Endothelial cell of umbilical vein (primary cell): ENCODE results near the gene PADI1. TPM values are rescaled to one million over a fixed set of nuclear protein-coding genes. Genes with fewer than 3 reads are reported as not detected.

Source experiments
- BruUV-seq: library from RNA; stranded (reverse); fragments of 400-500 nt; replicated peaks from 2 replicates; lab custom pipeline; 2021; lab: Mats Ljungman, UMichigan
- CTCF ChIA-PET: fragments of 300-600, 350-600 bp; sonication (Branson Sonifier 250); formaldehyde crosslinking; loops from one replicate; lab custom pipeline; 2021; ENCODE audit warnings: antibody characterized with exemption, inconsistent platforms; lab: Charles Lee
- POLR2A ChIA-PET: fragments of 300-600, 350-600 bp; sonication (Branson Sonifier 250); formaldehyde crosslinking; loops from one replicate; lab custom pipeline; 2021; ENCODE audit warnings: antibody characterized with exemption, inconsistent platforms; lab: Charles Lee
- DNase-seq: peaks from one replicate; pipeline ENCODE4 v3.0.0-alpha.2; 2011; ENCODE audit warnings: low read depth, low spot score
- FAIRE-seq: peaks from 2 replicates; lab custom pipeline; 2011; peaks lifted over from hg19 to GRCh38; lab: Jason Lieb, UNC
- H2AFZ ChIP-seq: 2 replicates; pipeline ENCODE4 v1.6.0; 2012; ENCODE audit warnings: low read depth, low read length, control low read depth, inconsistent platforms
- H3K27ac ChIP-seq: 2 replicates; pipeline ENCODE4 v1.5.1; 2011; ENCODE audit warnings: low read depth, mild to moderate bottlenecking, control low read depth, low read length, moderate library complexity; ENCODE audit not compliant: insufficient read depth
- H3K27me3 ChIP-seq, 2 experiments: 2 replicates each; pipeline versions ENCODE4 v1.6.0 to v1.6.1; 2011; ENCODE audit warnings: low read length in 2 of 2, mixed read lengths in 1 of 2; ENCODE audit not compliant: control insufficient read depth in 2 of 2, insufficient read depth in 2 of 2
- H3K36me3 ChIP-seq, 2 experiments: 2 replicates in 1 of 2; 3 replicates in 1 of 2; pipeline ENCODE4 v1.5.1; 2011; ENCODE audit warnings: low read length in 2 of 2, mild to moderate bottlenecking in 1 of 2, moderate library complexity in 1 of 2; ENCODE audit not compliant: control insufficient read depth in 2 of 2, insufficient read depth in 2 of 2; ENCODE audit errors: extremely low read depth in 1 of 2
- H3K4me1 ChIP-seq: 3 replicates; pipeline ENCODE4 v1.5.1; 2011; ENCODE audit warnings: mild to moderate bottlenecking, low read length; ENCODE audit not compliant: control insufficient read depth, insufficient read depth; ENCODE audit errors: extremely low read depth
- H3K4me2 ChIP-seq: 2 replicates; pipeline ENCODE4 v1.6.1; 2011; ENCODE audit warnings: low read length, control low read depth, mixed read lengths; ENCODE audit not compliant: insufficient read depth
- H3K4me3 ChIP-seq, 3 experiments: fragments of 200-600 bp in 1 of 3; sonication (generic), shearing (Covaris generic) in 1 of 3; replicated peaks in 1 of 3; 2 replicates each; pipeline ENCODE4 v1.5.1; 2011 to 2016; ENCODE audit warnings: control low read depth in 3 of 3, low read length in 3 of 3, mild to moderate bottlenecking in 2 of 3, inconsistent platforms in 1 of 3, low read depth in 1 of 3, moderate library complexity in 1 of 3; ENCODE audit not compliant: insufficient read depth in 1 of 3
- H3K79me2 ChIP-seq: 2 replicates; pipeline ENCODE4 v1.6.0; 2012; ENCODE audit warnings: low read length, inconsistent platforms; ENCODE audit not compliant: control insufficient read depth, insufficient read depth
- H3K9ac ChIP-seq: replicated peaks from 2 replicates; pipeline ENCODE3; 2011; ENCODE audit warnings: low read length, control low read depth; ENCODE audit not compliant: insufficient read depth; ENCODE audit errors: extremely low read depth
- H3K9me1 ChIP-seq: replicated peaks from 3 replicates; pipeline ENCODE4 v1.6.0; 2011; ENCODE audit warnings: mild to moderate bottlenecking, low read length; ENCODE audit not compliant: control insufficient read depth, insufficient read depth; ENCODE audit errors: extremely low read depth
- H3K9me3 ChIP-seq: replicated peaks from 2 replicates; pipeline ENCODE4 v1.5.1; 2012; ENCODE audit warnings: low read length, inconsistent platforms; ENCODE audit not compliant: control insufficient read depth, insufficient read depth
- H4K20me1 ChIP-seq: replicated peaks from 2 replicates; pipeline ENCODE3; 2011; ENCODE audit warnings: mild to moderate bottlenecking, low read length; ENCODE audit not compliant: control insufficient read depth, insufficient read depth; ENCODE audit errors: extremely low read depth
- EZH2 ChIP-seq: IDR thresholded peaks from 2 replicates; pipeline ENCODE4 v1.6.1; 2012; ENCODE audit warnings: borderline replicate concordance, low read depth, mild to moderate bottlenecking, moderate library complexity, low read length, inconsistent platforms; ENCODE audit not compliant: severe bottlenecking
- FOS ChIP-seq: IDR thresholded peaks from 2 replicates; pipeline ENCODE4 v1.6.1; 2011; ENCODE audit warnings: mild to moderate bottlenecking, low read length, moderate library complexity, borderline replicate concordance; ENCODE audit not compliant: insufficient read depth
- GATA2 ChIP-seq: IDR thresholded peaks from 2 replicates; pipeline ENCODE4 v1.7.0; 2011; ENCODE audit warnings: low read depth, mild to moderate bottlenecking, moderate library complexity, mixed read lengths, low read length; ENCODE audit not compliant: insufficient read length, insufficient read depth
- JUN ChIP-seq: IDR thresholded peaks from 2 replicates; pipeline ENCODE4 v1.6.1; 2011; ENCODE audit warnings: borderline replicate concordance, low read depth; ENCODE audit not compliant: insufficient read length, insufficient read depth
- MYC ChIP-seq: IDR thresholded peaks from one replicate; pipeline ENCODE4 v1.6.1; 2011; ENCODE audit warnings: mild to moderate bottlenecking, low read depth, low read length
- POLR2A ChIP-seq: IDR thresholded peaks from 2 replicates; pipeline ENCODE4 v1.6.1; 2012; ENCODE audit warnings: low read depth, mild to moderate bottlenecking, control low read depth, low read length
- POLR2AphosphoS5 ChIP-seq: IDR thresholded peaks from 2 replicates; pipeline ENCODE4 v1.6.1; 2012; ENCODE audit warnings: low read depth, mild to moderate bottlenecking, control low read depth, low read length, moderate library complexity; ENCODE audit not compliant: insufficient read depth
- dilution Hi-C: fragments of 300-500 bp; cut with MboI; formaldehyde crosslinking; loops from one replicate; pipeline ENCODE4 v1.15.0; 2019; ENCODE audit warnings: low sequenced_read_pairs; ENCODE audit not compliant: extremely low pct_ligation_motif_present
- intact Hi-C: fragments of 100-400 bp; cut with micrococcal nuclease; formaldehyde crosslinking; loops from one replicate; pipeline ENCODE4 v1.10.0; 2022
- polyA plus RNA-seq, 4 experiments: library from polyadenylated mRNA; depleted of rRNA in 3 of 4; stranded (reverse) in 3 of 4; unstranded in 1 of 4; fragments of >200 nt; gene quantifications; 2 replicates each; pipeline versions ENCODE4 v1.2.1 to v1.2.3, GENCODE V29; 2011 to 2012; ENCODE audit warnings: missing spikeins in 1 of 4
- total RNA-seq: library from RNA; stranded (reverse); gene quantifications from 2 replicates; pipeline ENCODE4 v1.2.3, GENCODE V29; 2021
- TF ChIP-seq, protein P1 (sequence below): IDR thresholded peaks from 2 replicates; pipeline ENCODE4 v1.6.1; 2011; ENCODE audit not compliant: insufficient read depth, insufficient read length
- TF ChIP-seq, protein P2 (sequence below), 2 donors: IDR thresholded peaks; 1 replicate in 1 of 2; 2 replicates in 1 of 2; pipeline ENCODE4 v1.5.1; 2011; ENCODE audit warnings: low read length in 2 of 2, mild to moderate bottlenecking in 2 of 2, moderate library complexity in 2 of 2, control low read depth in 1 of 2, inconsistent platforms in 1 of 2, low read depth in 1 of 2; ENCODE audit not compliant: insufficient read depth in 1 of 2; ENCODE audit errors: extremely low read depth in 1 of 2

PADI1 gene
- total and polyA plus RNA-seq, 2 donors (not counting 3 experiments of a cell fraction or from before 2014, with no cell fraction given) = 0.01 TPM; not detected in 1

DNA sequence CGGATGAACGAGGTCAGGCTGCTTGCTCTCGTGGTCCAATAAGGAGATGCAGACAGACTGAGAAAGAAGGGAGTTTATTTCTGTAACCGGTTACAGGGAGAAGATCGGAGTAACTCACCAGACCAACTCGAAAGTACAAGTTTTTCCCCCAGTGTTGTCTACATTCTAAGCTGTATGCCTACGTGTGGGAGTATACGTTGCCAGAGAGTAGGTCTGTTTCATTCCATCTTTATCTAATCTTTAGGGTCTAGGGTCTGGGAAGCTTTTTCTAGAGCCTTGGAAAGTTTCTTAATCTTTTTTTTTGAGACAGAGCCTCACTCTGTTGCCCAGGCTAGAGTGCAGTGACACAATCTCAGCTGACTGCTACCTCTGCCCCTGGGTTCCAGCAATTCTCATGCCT lies 4.7 kb upstream of the PADI1 start:
- no peak overlapping the region for H3K27ac ChIP-seq
- H3K4me2 ChIP-seq = no peak overlapping the region
- H3K36me3 ChIP-seq = no peaks in the 10 kb centered on the region
- ChIA-PET CTCF (interaction anchor here (0.8 to 1.1 kb wide), 2 partner anchors 14 to 74 kb away, joined by 3 read pairs; no protein-coding TSS in a partner anchor), POLR2A (no interaction called here)
- H3K79me2 ChIP-seq = no peaks in the 10 kb centered on the region
- no peaks in the 10 kb centered on the region for H4K20me1 ChIP-seq
- no TSS peak for BruUV-seq
- H3K4me3 ChIP-seq = no peak overlapping the region
- TF ChIP-seq, protein P1, sequence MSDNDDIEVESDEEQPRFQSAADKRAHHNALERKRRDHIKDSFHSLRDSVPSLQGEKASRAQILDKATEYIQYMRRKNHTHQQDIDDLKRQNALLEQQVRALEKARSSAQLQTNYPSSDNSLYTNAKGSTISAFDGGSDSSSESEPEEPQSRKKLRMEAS = no peak
- TF ChIP-seq JUN (no peak), GATA2 (no peak), POLR2A (no peak), POLR2AphosphoS5 (no peak), EZH2 (no peak), MYC (no peak), FOS (no peak)
- TF ChIP-seq, protein P2, sequence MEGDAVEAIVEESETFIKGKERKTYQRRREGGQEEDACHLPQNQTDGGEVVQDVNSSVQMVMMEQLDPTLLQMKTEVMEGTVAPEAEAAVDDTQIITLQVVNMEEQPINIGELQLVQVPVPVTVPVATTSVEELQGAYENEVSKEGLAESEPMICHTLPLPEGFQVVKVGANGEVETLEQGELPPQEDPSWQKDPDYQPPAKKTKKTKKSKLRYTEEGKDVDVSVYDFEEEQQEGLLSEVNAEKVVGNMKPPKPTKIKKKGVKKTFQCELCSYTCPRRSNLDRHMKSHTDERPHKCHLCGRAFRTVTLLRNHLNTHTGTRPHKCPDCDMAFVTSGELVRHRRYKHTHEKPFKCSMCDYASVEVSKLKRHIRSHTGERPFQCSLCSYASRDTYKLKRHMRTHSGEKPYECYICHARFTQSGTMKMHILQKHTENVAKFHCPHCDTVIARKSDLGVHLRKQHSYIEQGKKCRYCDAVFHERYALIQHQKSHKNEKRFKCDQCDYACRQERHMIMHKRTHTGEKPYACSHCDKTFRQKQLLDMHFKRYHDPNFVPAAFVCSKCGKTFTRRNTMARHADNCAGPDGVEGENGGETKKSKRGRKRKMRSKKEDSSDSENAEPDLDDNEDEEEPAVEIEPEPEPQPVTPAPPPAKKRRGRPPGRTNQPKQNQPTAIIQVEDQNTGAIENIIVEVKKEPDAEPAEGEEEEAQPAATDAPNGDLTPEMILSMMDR (IDR thresholded peaks at IDR 0.05; ENCODE audit: extremely low read depth in 1 of 2, insufficient read depth in 1 of 2, low read depth in 1 of 2, low read length in 2 of 2) = no peak
- intact Hi-C loops = no loop called here
- no peak for DNase-seq
- no peak overlapping the region for H3K9ac ChIP-seq
- no peaks in the 10 kb centered on the region for H3K9me1 ChIP-seq
- dilution Hi-C loops = no loop called here
- H3K9me3 ChIP-seq = no peaks in the 10 kb centered on the region
- FAIRE-seq = no peak
- no peaks in the 10 kb centered on the region for H3K27me3 ChIP-seq
- H3K4me1 ChIP-seq = no peaks in the 10 kb centered on the region
- no peak overlapping the region for H2AFZ ChIP-seq
